ENCODE results near the gene PSMB1.

DNA sequence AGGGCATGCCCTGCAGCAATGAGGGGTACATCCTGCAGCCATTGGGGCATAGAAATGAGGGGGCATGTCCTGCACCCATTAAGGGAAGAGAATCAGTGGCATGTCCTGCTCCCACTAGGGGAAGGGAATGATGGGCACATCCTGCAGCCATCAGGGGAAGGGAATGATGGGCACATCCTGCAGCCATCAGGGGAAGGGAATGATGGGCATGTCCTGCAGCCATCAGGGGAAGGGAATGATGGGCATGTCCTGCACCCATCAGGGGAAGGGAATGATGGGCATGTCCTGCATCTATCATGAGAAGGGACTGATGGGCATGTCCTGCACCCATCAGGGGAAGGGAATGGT lies 49.7 kb downstream of the PSMB1 start:
- TF ChIP-seq CTCF (IDR thresholded peaks at IDR 0.05) (no peak), POLR2A (IDR thresholded peaks at IDR 0.05) (no peak)
